GM20000 (cell line): ENCODE data around the gene SOD2.
"Not testable (repeated sequence)": the region's sequence is repeated elsewhere in the genome, so short reads cannot be mapped to it uniquely, and the experiment has no call there.

Source experiments
- DNase-seq: peaks from one replicate; pipeline ENCODE4 v3.0.0; 2012; ENCODE audit warnings: low spot score
- CTCF ChIP-seq: IDR thresholded peaks from 2 replicates; pipeline ENCODE4 v1.5.1; 2012; ENCODE audit warnings: mild to moderate bottlenecking, control low read depth; ENCODE audit errors: extremely low read depth, missing control alignments

Gene SOD2

GRCh38 chr6:159722655-159723054 lies 29.6 kb upstream of the SOD2 start:
- no peak for TF ChIP-seq CTCF
- DNase-seq, result no peak

GRCh38 chr6:159721981-159722380 lies 28.9 kb upstream of the SOD2 start:
- DNase-seq, result not testable (repeated sequence)

- peak; percentile 31 for DNase-seq
- no peak for TF ChIP-seq CTCF
These were observed 27.7 kb upstream of the SOD2 start for GRCh38 chr6:159720708-159721107.

- TF ChIP-seq CTCF, result no peak
- no peak for DNase-seq
These were observed 26.2 kb upstream of the SOD2 start for GRCh38 chr6:159719287-159719686.

GRCh38 chr6:159718634-159719033 lies 25.6 kb upstream of the SOD2 start:
- no peak for TF ChIP-seq CTCF
- DNase-seq, result no peak

GRCh38 chr6:159716247-159717096 lies 23.4 kb upstream of the SOD2 start:
- TF ChIP-seq CTCF, result no peak
- DNase-seq, result no peak

- no peak for TF ChIP-seq CTCF
These were observed 22.6 kb upstream of the SOD2 start for GRCh38 chr6:159715605-159716004.

GRCh38 chr6:159715166-159715565 lies 22.1 kb upstream of the SOD2 start:
- no peak for DNase-seq
- no peak for TF ChIP-seq CTCF

More at GRCh38 chr6:159715605-159716004, 22.6 kb upstream of the SOD2 start:
- DNase-seq, result no peak
